Neural progenitor cell (in vitro differentiated cells): ENCODE data around the gene MEF2D.

Experiments used
- CTCF ChIP-seq: fragments of 200-600 bp; sonication (generic); IDR thresholded peaks from 2 replicates; pipeline ENCODE4 v1.5.1; 2017; ENCODE audit warnings: antibody characterized with exemption, mild to moderate bottlenecking
- EZH2 ChIP-seq: fragments of 200-600 bp; sonication (generic); IDR thresholded peaks from 2 replicates; pipeline ENCODE4 v1.6.1; 2017; ENCODE audit warnings: antibody characterized with exemption, mild to moderate bottlenecking, moderate library complexity
- EZH2phosphoT487 ChIP-seq: fragments of 200-600 bp; sonication (generic); IDR thresholded peaks from 2 replicates; pipeline ENCODE4 v1.6.1; 2017; ENCODE audit warnings: antibody characterized with exemption

- TF ChIP-seq EZH2phosphoT487 (no peak), CTCF (no peak), EZH2 (no peak)
These were observed 5.9 kb upstream of the MEF2D start for GRCh38 chr1:156506450-156506849.
